ENCODE measurements around the gene RRP36. TPM values are rescaled to one million over a fixed set of nuclear protein-coding genes. Genes with fewer than 3 reads are reported as not detected.

Gene RRP36
- total and polyA plus RNA-seq, 2 donors from 2014 or later: 49.2 to 55.2 TPM

GRCh38 chr6:42987533-42988451 is 33.6 kb upstream of the RRP36 start:
- intact Hi-C loops (cut with DNase I): no loop called here
- TF ChIP-seq, protein P1, sequence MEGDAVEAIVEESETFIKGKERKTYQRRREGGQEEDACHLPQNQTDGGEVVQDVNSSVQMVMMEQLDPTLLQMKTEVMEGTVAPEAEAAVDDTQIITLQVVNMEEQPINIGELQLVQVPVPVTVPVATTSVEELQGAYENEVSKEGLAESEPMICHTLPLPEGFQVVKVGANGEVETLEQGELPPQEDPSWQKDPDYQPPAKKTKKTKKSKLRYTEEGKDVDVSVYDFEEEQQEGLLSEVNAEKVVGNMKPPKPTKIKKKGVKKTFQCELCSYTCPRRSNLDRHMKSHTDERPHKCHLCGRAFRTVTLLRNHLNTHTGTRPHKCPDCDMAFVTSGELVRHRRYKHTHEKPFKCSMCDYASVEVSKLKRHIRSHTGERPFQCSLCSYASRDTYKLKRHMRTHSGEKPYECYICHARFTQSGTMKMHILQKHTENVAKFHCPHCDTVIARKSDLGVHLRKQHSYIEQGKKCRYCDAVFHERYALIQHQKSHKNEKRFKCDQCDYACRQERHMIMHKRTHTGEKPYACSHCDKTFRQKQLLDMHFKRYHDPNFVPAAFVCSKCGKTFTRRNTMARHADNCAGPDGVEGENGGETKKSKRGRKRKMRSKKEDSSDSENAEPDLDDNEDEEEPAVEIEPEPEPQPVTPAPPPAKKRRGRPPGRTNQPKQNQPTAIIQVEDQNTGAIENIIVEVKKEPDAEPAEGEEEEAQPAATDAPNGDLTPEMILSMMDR (IDR thresholded peaks at IDR 0.05; ENCODE audit: borderline replicate concordance, extremely low read depth, insufficient read depth): no peak
- no peak overlapping the region for H3K9ac ChIP-seq (ENCODE audit: low read length in 3 of 3)
- DNase-seq: no peak
- peaks cover 0 to 12% (median 4%) of the 10 kb centered on the region in 3 donors for H3K36me3 ChIP-seq (ENCODE audit: control insufficient read depth in 2 of 3, insufficient read depth in 3 of 3, low read length in 3 of 3)
- no peak overlapping the region for H3K4me3 ChIP-seq (ENCODE audit: low read length in 3 of 3)
- no peak overlapping the region for H3K27ac ChIP-seq (ENCODE audit: low read depth in 2 of 2, low read length in 2 of 2)
- no peaks in the 10 kb centered on the region for H3K27me3 ChIP-seq (ENCODE audit: control insufficient read depth, insufficient read depth, low read length)
- H3K4me1 ChIP-seq (ENCODE audit: control insufficient read depth in 2 of 3, insufficient read depth in 2 of 3, low read depth in 1 of 3, low read length in 3 of 3): peaks cover 2 to 15% (median 3%) of the 10 kb centered on the region in 3 donors
- no peak for FAIRE-seq
- no peaks in the 10 kb centered on the region for H3K9me3 ChIP-seq (ENCODE audit: control insufficient read depth in 2 of 3, insufficient read depth in 1 of 3, low read length in 3 of 3)

- TF ChIP-seq, protein P1 (IDR thresholded peaks at IDR 0.05; ENCODE audit: borderline replicate concordance, extremely low read depth, insufficient read depth): no peak
- no peaks in the 10 kb centered on the region for H3K27me3 ChIP-seq (ENCODE audit: control insufficient read depth, insufficient read depth, low read length)
- no peak overlapping the region for H3K9ac ChIP-seq (ENCODE audit: low read length in 3 of 3)
- H3K36me3 ChIP-seq (ENCODE audit: control insufficient read depth in 2 of 3, insufficient read depth in 3 of 3, low read length in 3 of 3): peaks cover 0 to 12% (median 4%) of the 10 kb centered on the region in 3 donors
- FAIRE-seq (no peak), DNase-seq (no peak)
- intact Hi-C loops (cut with DNase I): no loop called here
- no peak overlapping the region for H3K4me3 ChIP-seq (ENCODE audit: low read length in 3 of 3)
- peaks cover 2 to 14% (median 3%) of the 10 kb centered on the region in 3 donors for H3K4me1 ChIP-seq (ENCODE audit: control insufficient read depth in 2 of 3, insufficient read depth in 2 of 3, low read depth in 1 of 3, low read length in 3 of 3)
- no peak overlapping the region for H3K27ac ChIP-seq (ENCODE audit: low read depth in 2 of 2, low read length in 2 of 2)
- no peaks in the 10 kb centered on the region for H3K9me3 ChIP-seq (ENCODE audit: control insufficient read depth in 2 of 3, insufficient read depth in 1 of 3, low read length in 3 of 3)
Observed at GRCh38 chr6:42988486-42989020, 32.9 kb upstream of the RRP36 start.

- no peak for DNase-seq
- H3K27me3 ChIP-seq (ENCODE audit: control insufficient read depth, insufficient read depth, low read length): no peaks in the 10 kb centered on the region
- H3K9me3 ChIP-seq (ENCODE audit: control insufficient read depth in 2 of 3, insufficient read depth in 1 of 3, low read length in 3 of 3): no peaks in the 10 kb centered on the region
- FAIRE-seq: no peak
- peaks cover 2 to 11% (median 3%) of the 10 kb centered on the region in 3 donors for H3K4me1 ChIP-seq (ENCODE audit: control insufficient read depth in 2 of 3, insufficient read depth in 2 of 3, low read depth in 1 of 3, low read length in 3 of 3)
- TF ChIP-seq, protein P1 (IDR thresholded peaks at IDR 0.05; ENCODE audit: borderline replicate concordance, extremely low read depth, insufficient read depth): no peak
- intact Hi-C loops (cut with DNase I): no loop called here
- peaks cover 0 to 12% (median 6%) of the 10 kb centered on the region in 3 donors for H3K36me3 ChIP-seq (ENCODE audit: control insufficient read depth in 2 of 3, insufficient read depth in 3 of 3, low read length in 3 of 3)
- no peak overlapping the region for H3K4me3 ChIP-seq (ENCODE audit: low read length in 3 of 3)
- no peak overlapping the region for H3K27ac ChIP-seq (ENCODE audit: low read depth in 2 of 2, low read length in 2 of 2)
- H3K9ac ChIP-seq (ENCODE audit: low read length in 3 of 3): no peak overlapping the region
Observed at GRCh38 chr6:42989923-42990322, 31.5 kb upstream of the RRP36 start.

Measured in kidney (tissue), 14 donors.